ENCODE results near the gene KAZALD1. TPM values are rescaled to one million over a fixed set of nuclear protein-coding genes. Genes with fewer than 3 reads are reported as not detected.

Gene KAZALD1
- total RNA-seq, 1 donor from 2014 or later = 8.1 TPM

GRCh38 chr10:101027106-101027720 is 34.6 kb upstream of the KAZALD1 start:
- Mint-ChIP-seq H3K4me3 (ENCODE audit: unreplicated experiment) (no peak overlapping the region), H3K27ac (ENCODE audit: unreplicated experiment) (no peak overlapping the region), H3K4me1 (ENCODE audit: low read depth, unreplicated experiment) (peaks cover 5% of the 10 kb centered on the region), H3K9me3 (ENCODE audit: unreplicated experiment) (no peaks in the 10 kb centered on the region), H3K27me3 (ENCODE audit: low read depth, unreplicated experiment) (peaks cover 5% of the 10 kb centered on the region), H3K36me3 (ENCODE audit: low read depth, unreplicated experiment) (no peaks in the 10 kb centered on the region)
- TF ChIP-seq CTCF (IDR thresholded peaks at IDR 0.05; ENCODE audit: insufficient read depth, low read depth, low read length) (no peak), EZH2 (IDR thresholded peaks at IDR 0.05; ENCODE audit: insufficient read depth, low read length) (no peak)
- DNase-seq (ENCODE audit: low read depth) = no peak
- Histone ChIP-seq H3K79me2 (ENCODE audit: insufficient read depth, low read length) (no peaks in the 10 kb centered on the region), H3K9ac (ENCODE audit: low read length) (no peak overlapping the region), H3K27ac (ENCODE audit: low read depth, low read length) (no peak overlapping the region), H3K4me1 (ENCODE audit: insufficient read depth, low read length) (peaks cover 17% of the 10 kb centered on the region), H3K27me3 (ENCODE audit: insufficient read depth, low read length) (no peaks in the 10 kb centered on the region), H3K4me2 (ENCODE audit: low read length) (no peak overlapping the region), H3K36me3 (ENCODE audit: insufficient read depth, low read length) (no peaks in the 10 kb centered on the region), H2AFZ (ENCODE audit: low read depth, low read length) (no peak overlapping the region), H4K20me1 (ENCODE audit: insufficient read depth, low read length) (no peaks in the 10 kb centered on the region), H3K9me3 (ENCODE audit: insufficient read depth, low read depth, low read length) (no peaks in the 10 kb centered on the region), H3K4me3 (ENCODE audit: insufficient read depth, low read depth, low read length) (no peak overlapping the region)
- FAIRE-seq = no peak

- H3K9ac ChIP-seq (ENCODE audit: low read length) = no peak overlapping the region
Measured at GRCh38 chr10:101028446-101029337, 33.1 kb upstream of the KAZALD1 start.

More at GRCh38 chr10:101028446-101029337, 33.1 kb upstream of the KAZALD1 start:
- Histone ChIP-seq H3K27ac (ENCODE audit: low read depth, low read length) (no peak overlapping the region), H3K4me1 (ENCODE audit: insufficient read depth, low read length) (peaks cover 25% of the 10 kb centered on the region), H2AFZ (ENCODE audit: low read depth, low read length) (no peak overlapping the region), H3K79me2 (ENCODE audit: insufficient read depth, low read length) (peaks cover 9% of the 10 kb centered on the region), H3K4me2 (ENCODE audit: low read length) (no peak overlapping the region), H3K36me3 (ENCODE audit: insufficient read depth, low read length) (no peaks in the 10 kb centered on the region), H4K20me1 (ENCODE audit: insufficient read depth, low read length) (peaks cover 9% of the 10 kb centered on the region), H3K4me3 (ENCODE audit: insufficient read depth, low read depth, low read length) (no peak overlapping the region), H3K27me3 (ENCODE audit: insufficient read depth, low read length) (no peaks in the 10 kb centered on the region), H3K9me3 (ENCODE audit: insufficient read depth, low read depth, low read length) (no peaks in the 10 kb centered on the region)
- no peaks in the 10 kb centered on the region for H3K9me3 Mint-ChIP-seq (ENCODE audit: unreplicated experiment)
- no peak for DNase-seq (ENCODE audit: low read depth)
- no peak overlapping the region for H3K4me3 Mint-ChIP-seq (ENCODE audit: unreplicated experiment)
- H3K27ac Mint-ChIP-seq (ENCODE audit: unreplicated experiment) = no peak overlapping the region
- TF ChIP-seq EZH2 (IDR thresholded peaks at IDR 0.05; ENCODE audit: insufficient read depth, low read length) (no peak), CTCF (IDR thresholded peaks at IDR 0.05; ENCODE audit: insufficient read depth, low read depth, low read length) (no peak)
- H3K27me3 Mint-ChIP-seq (ENCODE audit: low read depth, unreplicated experiment) = peaks cover 3% of the 10 kb centered on the region
- FAIRE-seq = no peak
- no peaks in the 10 kb centered on the region for H3K36me3 Mint-ChIP-seq (ENCODE audit: low read depth, unreplicated experiment)
- peaks cover 12% of the 10 kb centered on the region for H3K4me1 Mint-ChIP-seq (ENCODE audit: low read depth, unreplicated experiment)

Data from astrocyte (in vitro differentiated cells and primary cell).